T-helper 1 cell treated with Interleukin-12 subunit alpha and Interleukin-12 subunit beta and Interleukin-4 antibody, amounts not matched to agents 30 μg/mL and 1 μg/mL, for 36 hours (primary cell): Measurements from ENCODE around the gene TRAF2.
"Not testable (repeated sequence)": the region's sequence is repeated elsewhere in the genome, so short reads cannot be mapped to it uniquely, and the experiment has no call there.

Source experiments
- H3K27ac Mint-ChIP-seq: one replicate; pipeline ENCODE4 v1.8.0; 2021; ENCODE audit warnings: mild to moderate bottlenecking, mixed read lengths
- H3K27me3 Mint-ChIP-seq: one replicate; pipeline ENCODE4 v1.8.0; 2021; ENCODE audit warnings: low read depth, mixed read lengths
- H3K36me3 Mint-ChIP-seq: one replicate; pipeline ENCODE4 v1.8.0; 2021; ENCODE audit warnings: low read depth, mixed read lengths
- H3K4me1 Mint-ChIP-seq: one replicate; pipeline ENCODE4 v1.8.0; 2021; ENCODE audit warnings: low read depth, mixed read lengths
- H3K4me3 Mint-ChIP-seq: one replicate; pipeline ENCODE4 v1.8.0; 2021; ENCODE audit warnings: mild to moderate bottlenecking, moderate library complexity, mixed read lengths
- H3K9me3 Mint-ChIP-seq: one replicate; pipeline ENCODE4 v1.8.0; 2021; ENCODE audit warnings: mixed read lengths

TRAF2 gene

GRCh38 chr9:136880651-136881050 is 5.7 kb upstream of the TRAF2 start:
- H3K4me1 Mint-ChIP-seq: peaks cover 33% of the 10 kb centered on the region
- H3K27ac Mint-ChIP-seq: peak overlapping the region; percentile 96

GRCh38 chr9:136881691-136882108 is 4.6 kb upstream of the TRAF2 start:
- Mint-ChIP-seq H3K9me3 (no peaks in the 10 kb centered on the region), H3K36me3 (peaks cover 9% of the 10 kb centered on the region), H3K4me3 (peak overlapping the region; percentile 80), H3K27me3 (no peaks in the 10 kb centered on the region), H3K27ac (peak overlapping the region; percentile 96), H3K4me1 (peaks cover 33% of the 10 kb centered on the region)

More at GRCh38 chr9:136880651-136881050, 5.7 kb upstream of the TRAF2 start:
- Mint-ChIP-seq H3K9me3 (no peaks in the 10 kb centered on the region), H3K36me3 (peaks cover 9% of the 10 kb centered on the region), H3K4me3 (no peak overlapping the region), H3K27me3 (no peaks in the 10 kb centered on the region)

DNA sequence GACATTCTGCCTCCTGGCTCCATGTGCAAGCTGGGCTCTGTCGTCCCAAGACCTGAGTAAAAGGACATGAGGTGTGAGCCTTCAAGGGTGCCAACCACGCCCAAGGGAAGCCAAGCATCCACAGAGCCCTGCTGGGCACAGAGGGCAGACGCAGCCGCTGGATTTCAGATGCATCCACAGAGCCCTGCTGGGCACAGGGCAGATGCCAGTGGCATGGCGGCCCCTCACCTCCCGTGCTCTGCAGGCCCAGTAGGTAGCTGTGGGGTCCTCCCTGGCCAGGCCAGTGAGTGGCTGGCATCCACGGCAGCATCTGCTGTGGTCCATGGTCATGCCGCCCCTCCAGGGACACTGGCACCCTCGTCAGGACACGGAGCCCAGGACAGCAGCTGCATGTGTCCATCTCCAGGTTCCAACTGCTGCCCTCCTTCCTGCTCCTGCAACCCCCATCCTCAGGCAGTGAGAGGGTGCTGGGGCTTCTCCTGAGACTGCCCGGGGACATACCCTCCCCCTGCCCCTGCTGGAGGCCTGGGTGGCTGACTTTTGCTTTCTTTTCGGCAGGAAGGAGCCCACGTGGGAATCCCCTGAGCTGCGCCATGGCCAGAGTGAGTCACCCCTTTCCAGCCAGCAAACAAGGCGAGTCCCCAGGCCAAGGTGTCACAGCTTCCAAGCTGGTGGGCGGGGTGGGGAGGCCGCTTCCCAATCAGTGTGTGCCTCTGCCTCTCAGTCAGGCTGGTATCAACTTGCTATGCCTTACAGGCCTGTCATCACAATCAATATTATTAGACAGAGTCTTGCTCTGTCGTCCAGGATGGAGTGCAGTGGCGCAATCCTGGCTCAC is 4.0 kb upstream of the TRAF2 start:
- Mint-ChIP-seq H3K4me3 (peak overlapping the region; percentile 82), H3K27me3 (no peaks in the 10 kb centered on the region), H3K9me3 (no peaks in the 10 kb centered on the region), H3K36me3 (peaks cover 13% of the 10 kb centered on the region), H3K27ac (peak overlapping the region; percentile 96), H3K4me1 (peaks cover 36% of the 10 kb centered on the region)

- not testable (repeated sequence) for H3K9me3 Mint-ChIP-seq
Observed at GRCh38 chr9:136882947-136883283, 3.4 kb upstream of the TRAF2 start.

GRCh38 chr9:136883670-136884069 is 2.6 kb upstream of the TRAF2 start:
- H3K27me3 Mint-ChIP-seq, H3K9me3 Mint-ChIP-seq: not testable (repeated sequence)
- peak overlapping the region; percentile 93 for H3K27ac Mint-ChIP-seq
- peak overlapping the region; percentile 82 for H3K4me3 Mint-ChIP-seq
- H3K4me1 Mint-ChIP-seq: peaks cover 42% of the 10 kb centered on the region
- peaks cover 13% of the 10 kb centered on the region for H3K36me3 Mint-ChIP-seq

More at GRCh38 chr9:136882947-136883283, 3.4 kb upstream of the TRAF2 start:
- H3K27ac Mint-ChIP-seq: peak overlapping the region; percentile 93
- peak overlapping the region; percentile 82 for H3K4me3 Mint-ChIP-seq
- H3K27me3 Mint-ChIP-seq: not testable (repeated sequence)
- H3K4me1 Mint-ChIP-seq: peaks cover 36% of the 10 kb centered on the region
- H3K36me3 Mint-ChIP-seq: peaks cover 13% of the 10 kb centered on the region

DNA sequence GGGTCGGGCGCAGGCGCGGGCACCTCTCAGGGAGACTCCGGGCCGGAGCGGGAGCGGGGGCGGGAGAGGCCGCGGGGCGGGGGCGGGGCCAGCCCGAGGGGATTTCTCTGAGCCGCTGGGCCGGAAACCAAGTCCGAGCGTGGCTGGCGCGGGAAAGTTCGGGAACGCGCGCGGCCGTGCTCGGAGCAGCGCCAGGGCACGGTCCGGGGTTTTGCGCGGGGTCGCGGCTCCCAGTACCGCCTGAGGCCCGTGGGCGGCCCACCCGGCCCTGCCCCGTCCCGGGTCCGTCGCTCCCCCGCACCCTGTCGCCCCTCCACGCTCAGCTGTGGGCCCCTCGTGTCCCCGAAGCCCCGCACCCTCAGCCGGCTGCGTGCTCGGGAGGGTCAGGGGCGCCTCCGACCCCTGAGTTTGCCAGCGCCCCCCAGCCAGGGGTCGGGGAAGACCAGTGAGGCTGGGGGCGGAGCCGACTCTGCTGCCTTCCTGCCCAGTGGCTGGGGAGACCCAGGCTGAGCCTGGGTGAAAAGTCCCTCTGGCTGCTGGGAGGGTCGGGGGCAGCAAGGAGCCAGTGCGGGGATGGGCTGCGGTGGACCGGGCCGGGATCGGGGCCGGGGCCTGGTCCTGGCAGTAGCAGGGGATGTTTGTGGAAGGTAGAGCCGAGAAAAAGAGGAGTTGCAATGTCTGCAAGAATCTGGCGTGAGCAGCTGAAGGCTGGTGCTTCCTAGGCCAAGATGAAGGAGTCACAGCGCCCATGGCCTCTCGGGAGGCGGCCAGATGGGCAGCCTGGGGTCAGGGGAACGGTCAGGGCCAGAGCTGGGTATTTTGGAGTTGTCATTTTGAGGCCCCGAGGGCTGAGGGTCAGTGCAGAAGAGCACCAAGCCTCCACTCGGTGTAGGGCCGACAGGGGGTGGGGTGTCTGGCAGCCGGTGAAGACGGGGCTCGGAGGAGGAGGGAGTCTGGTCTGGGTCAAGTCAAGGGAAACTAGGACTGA is 588 bp downstream of the TRAF2 start:
- Mint-ChIP-seq H3K4me3 (peak overlapping the region; percentile 98), H3K27me3 (no peaks in the 10 kb centered on the region), H3K4me1 (peaks cover 31% of the 10 kb centered on the region), H3K36me3 (peaks cover 13% of the 10 kb centered on the region), H3K9me3 (no peaks in the 10 kb centered on the region), H3K27ac (peak overlapping the region; percentile 91)

DNA sequence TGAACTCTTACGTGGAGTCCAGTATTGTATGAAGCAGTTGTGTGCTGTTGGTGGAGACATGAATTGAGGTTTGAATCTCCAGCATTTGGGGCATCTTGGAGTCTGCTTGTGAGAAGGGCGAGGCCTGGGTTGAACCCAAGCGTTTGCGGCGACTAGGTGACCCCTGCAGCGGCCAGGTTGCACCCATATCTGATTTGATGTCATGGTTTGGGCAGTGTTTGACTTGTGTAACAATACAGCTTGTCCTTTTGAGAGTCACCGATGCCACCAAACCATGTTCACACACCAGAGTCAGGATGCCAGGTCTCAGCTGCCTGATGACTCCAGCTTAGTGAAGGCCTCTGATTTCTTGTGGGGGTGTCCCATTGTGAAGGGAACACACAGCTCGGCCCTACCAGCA is 2.1 kb downstream of the TRAF2 start:
- H3K4me1 Mint-ChIP-seq: peaks cover 24% of the 10 kb centered on the region

DNA sequence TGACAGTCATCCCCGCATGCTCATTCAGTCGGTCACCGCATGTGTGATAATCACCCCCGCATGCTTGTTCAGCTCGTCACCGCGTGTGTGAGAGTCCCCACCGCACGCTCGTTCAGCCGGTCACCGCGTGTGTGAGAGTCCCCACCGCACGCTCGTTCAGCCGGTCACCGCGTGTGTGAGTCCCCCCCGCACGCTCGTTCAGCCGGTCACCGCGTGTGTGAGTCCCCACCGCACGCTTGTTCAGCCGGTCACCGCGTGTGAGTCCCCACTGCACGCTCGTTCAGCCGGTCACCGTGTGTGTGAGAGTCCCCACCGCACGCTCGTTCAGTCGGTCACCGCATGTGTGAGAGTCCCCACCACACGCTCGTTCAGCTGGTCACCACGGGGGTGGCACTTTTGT is 3.5 kb downstream of the TRAF2 start:
- H3K27me3 Mint-ChIP-seq: no peaks in the 10 kb centered on the region
- H3K9me3 Mint-ChIP-seq: no peaks in the 10 kb centered on the region
- H3K27ac Mint-ChIP-seq: no peak overlapping the region
- no peak overlapping the region for H3K4me3 Mint-ChIP-seq
- H3K36me3 Mint-ChIP-seq: peaks cover 12% of the 10 kb centered on the region
- peaks cover 27% of the 10 kb centered on the region for H3K4me1 Mint-ChIP-seq

More for the DNA sequence above, 2.1 kb downstream of the TRAF2 start:
- Mint-ChIP-seq H3K36me3 (peaks cover 4% of the 10 kb centered on the region), H3K9me3 (no peaks in the 10 kb centered on the region), H3K4me3 (peak overlapping the region; percentile 14), H3K27me3 (no peaks in the 10 kb centered on the region), H3K27ac (no peak overlapping the region)

GRCh38 chr9:136890661-136891060 is 4.3 kb downstream of the TRAF2 start:
- Mint-ChIP-seq H3K27me3 (no peaks in the 10 kb centered on the region), H3K4me3 (no peak overlapping the region), H3K9me3 (no peaks in the 10 kb centered on the region), H3K4me1 (peaks cover 24% of the 10 kb centered on the region), H3K36me3 (peaks cover 16% of the 10 kb centered on the region), H3K27ac (no peak overlapping the region)

DNA sequence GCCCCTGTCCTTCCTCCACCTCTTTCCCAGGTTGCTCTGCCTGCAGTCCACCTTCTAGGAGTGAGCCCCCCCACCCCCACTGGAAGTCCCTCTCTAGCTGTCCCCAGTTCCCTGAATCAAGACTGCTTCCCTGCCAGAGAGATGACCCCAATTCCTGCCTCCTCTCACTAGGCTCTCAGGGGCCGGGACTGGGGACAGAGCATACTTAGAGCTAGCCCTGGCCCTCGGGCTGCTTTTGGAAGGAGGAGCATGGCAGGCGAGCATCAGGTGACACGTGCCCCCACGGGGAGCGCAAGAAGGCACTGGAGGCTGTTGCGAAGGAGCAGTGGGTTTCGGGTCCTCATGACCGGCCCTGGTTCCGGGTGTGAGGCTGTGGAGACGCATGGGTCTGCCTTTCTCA is 9.7 kb downstream of the TRAF2 start:
- Mint-ChIP-seq H3K27ac (peak overlapping the region; percentile 39), H3K27me3 (no peaks in the 10 kb centered on the region), H3K4me1 (peaks cover 34% of the 10 kb centered on the region)

GRCh38 chr9:136898483-136899100 is 12.3 kb downstream of the TRAF2 start:
- no peaks in the 10 kb centered on the region for H3K9me3 Mint-ChIP-seq
- H3K27me3 Mint-ChIP-seq: no peaks in the 10 kb centered on the region
- peak overlapping the region; percentile 24 for H3K27ac Mint-ChIP-seq
- peaks cover 51% of the 10 kb centered on the region for H3K4me1 Mint-ChIP-seq
- H3K36me3 Mint-ChIP-seq: peaks cover 48% of the 10 kb centered on the region
- H3K4me3 Mint-ChIP-seq: no peak overlapping the region

More for the DNA sequence above, 9.7 kb downstream of the TRAF2 start:
- H3K9me3 Mint-ChIP-seq: no peaks in the 10 kb centered on the region
- H3K36me3 Mint-ChIP-seq: peaks cover 29% of the 10 kb centered on the region
- no peak overlapping the region for H3K4me3 Mint-ChIP-seq

GRCh38 chr9:136899196-136899595 is 12.9 kb downstream of the TRAF2 start:
- H3K36me3 Mint-ChIP-seq: peaks cover 46% of the 10 kb centered on the region

DNA sequence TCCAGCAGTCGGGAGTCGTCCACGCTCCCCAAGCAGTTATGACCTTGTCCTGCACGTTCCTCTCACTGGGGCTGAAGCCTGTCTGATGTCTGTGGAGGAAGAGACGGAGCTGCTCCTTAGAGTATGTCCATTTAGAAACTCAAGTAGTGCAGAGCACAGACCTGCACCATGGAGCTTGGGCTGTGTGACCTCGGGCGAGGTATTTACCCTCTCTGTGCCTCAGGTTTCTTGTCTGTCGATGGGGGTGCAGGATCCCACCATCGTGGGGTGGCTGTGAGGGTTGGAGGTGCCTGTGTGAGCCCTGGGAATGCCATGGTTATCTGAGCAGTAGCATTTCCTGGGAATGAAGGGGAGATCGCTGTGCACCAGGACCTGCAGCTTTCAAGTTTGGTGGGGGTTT is 14.2 kb downstream of the TRAF2 start:
- Mint-ChIP-seq H3K4me1 (peaks cover 53% of the 10 kb centered on the region), H3K27ac (peak overlapping the region; percentile 96), H3K4me3 (peak overlapping the region; percentile 51), H3K9me3 (no peaks in the 10 kb centered on the region), H3K27me3 (no peaks in the 10 kb centered on the region), H3K36me3 (peaks cover 41% of the 10 kb centered on the region)

More at GRCh38 chr9:136899196-136899595, 12.9 kb downstream of the TRAF2 start:
- H3K4me1 Mint-ChIP-seq: peaks cover 53% of the 10 kb centered on the region
- H3K27ac Mint-ChIP-seq: peak overlapping the region; percentile 82
- no peaks in the 10 kb centered on the region for H3K27me3 Mint-ChIP-seq
- H3K9me3 Mint-ChIP-seq: no peaks in the 10 kb centered on the region
- H3K4me3 Mint-ChIP-seq: no peak overlapping the region

- H3K36me3 Mint-ChIP-seq: peaks cover 46% of the 10 kb centered on the region
- H3K27me3 Mint-ChIP-seq: no peaks in the 10 kb centered on the region
- peaks cover 53% of the 10 kb centered on the region for H3K4me1 Mint-ChIP-seq
- H3K27ac Mint-ChIP-seq: peak overlapping the region; percentile 96
- H3K9me3 Mint-ChIP-seq: no peaks in the 10 kb centered on the region
- H3K4me3 Mint-ChIP-seq: peak overlapping the region; percentile 17
Observed at GRCh38 chr9:136900988-136901515, 14.7 kb downstream of the TRAF2 start.
